Ascending aorta (tissue), 2 donors: ENCODE results near the gene FOXP1. TPM values are rescaled to one million over a fixed set of nuclear protein-coding genes. Genes with fewer than 3 reads are reported as not detected.

Experiments
- DNase-seq, 2 donors: peaks; one replicate each; pipeline ENCODE4 v3.0.0-alpha.2; 2019; ENCODE audit warnings: low spot score in 2 of 2
- H3K27ac ChIP-seq, 2 donors: fragments of 200-600 bp; sonication (generic); one replicate each; pipeline ENCODE4 v1.5.1; 2016 to 2017; ENCODE audit warnings: mild to moderate bottlenecking in 1 of 2
- H3K27me3 ChIP-seq: fragments of 200-600 bp; sonication (generic); one replicate; pipeline ENCODE4 v1.5.1; 2017
- H3K36me3 ChIP-seq, 2 donors: fragments of 200-600 bp; sonication (generic); one replicate each; pipeline ENCODE4 v1.5.1; 2016
- H3K4me1 ChIP-seq, 2 donors: fragments of 200-600 bp; sonication (generic); one replicate each; pipeline ENCODE4 v1.5.1; 2016 to 2017; ENCODE audit warnings: mild to moderate bottlenecking in 1 of 2
- H3K4me3 ChIP-seq, 2 donors: fragments of 200-600 bp; sonication (generic); one replicate each; pipeline ENCODE4 v1.5.1; 2016 to 2017; ENCODE audit warnings: mild to moderate bottlenecking in 1 of 2
- H3K9me3 ChIP-seq, 2 donors: fragments of 200-600 bp; sonication (generic); one replicate each; pipeline ENCODE4 v1.5.1; 2016
- intact Hi-C: fragments of 100-400 bp; cut with DNase I; formaldehyde crosslinking; loops from one replicate; pipeline ENCODE4 v1.15.1; 2023
- total RNA-seq: library from RNA; depleted of rRNA; stranded (reverse); fragments of >200 nt; gene quantifications from one replicate; pipeline ENCODE4 v1.1.0, GENCODE V29; 2016
- TF ChIP-seq, protein P1 (sequence below), 3 experiments: fragments of 200-600 bp in 2 of 3; fragments of 450-650 bp in 1 of 3; sonication (generic) in 2 of 3; IDR thresholded peaks; one replicate each; pipeline ENCODE4 v1.5.1; 2016 to 2019; ENCODE audit warnings: antibody characterized with exemption in 3 of 3, mild to moderate bottlenecking in 1 of 3, moderate library complexity in 1 of 3

FOXP1 gene
- total RNA-seq, 1 donor from 2014 or later, result 171 TPM

DNA sequence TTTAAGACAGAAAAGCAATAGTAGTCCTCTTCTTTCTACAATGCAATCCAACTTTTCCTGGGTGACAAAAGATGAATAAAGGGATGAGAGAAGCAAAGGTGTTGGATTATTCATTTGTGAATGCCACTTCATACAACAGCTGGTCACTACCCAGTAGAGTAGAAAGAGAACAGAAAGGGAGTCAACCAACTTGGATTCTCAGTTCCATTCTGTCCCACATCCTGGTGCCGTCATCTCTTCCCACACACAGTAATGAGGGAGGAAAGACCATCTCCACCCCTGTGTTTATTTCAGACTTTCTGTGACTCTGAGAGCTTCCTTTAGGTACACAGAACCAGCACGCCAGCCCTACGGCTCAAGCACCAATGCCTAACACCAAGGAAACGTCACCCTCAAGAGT lies 71.0 kb downstream of the FOXP1 start:
- Histone ChIP-seq H3K36me3 (no peaks in the 10 kb centered on the region), H3K27ac (peak overlapping the region; percentile 44 to 59), H3K27me3 (no peaks in the 10 kb centered on the region), H3K4me1 (peaks cover 0 to 23% of the 10 kb centered on the region in 2 donors), H3K9me3 (no peaks in the 10 kb centered on the region), H3K4me3 (no peak overlapping the region)
- TF ChIP-seq, protein P1, sequence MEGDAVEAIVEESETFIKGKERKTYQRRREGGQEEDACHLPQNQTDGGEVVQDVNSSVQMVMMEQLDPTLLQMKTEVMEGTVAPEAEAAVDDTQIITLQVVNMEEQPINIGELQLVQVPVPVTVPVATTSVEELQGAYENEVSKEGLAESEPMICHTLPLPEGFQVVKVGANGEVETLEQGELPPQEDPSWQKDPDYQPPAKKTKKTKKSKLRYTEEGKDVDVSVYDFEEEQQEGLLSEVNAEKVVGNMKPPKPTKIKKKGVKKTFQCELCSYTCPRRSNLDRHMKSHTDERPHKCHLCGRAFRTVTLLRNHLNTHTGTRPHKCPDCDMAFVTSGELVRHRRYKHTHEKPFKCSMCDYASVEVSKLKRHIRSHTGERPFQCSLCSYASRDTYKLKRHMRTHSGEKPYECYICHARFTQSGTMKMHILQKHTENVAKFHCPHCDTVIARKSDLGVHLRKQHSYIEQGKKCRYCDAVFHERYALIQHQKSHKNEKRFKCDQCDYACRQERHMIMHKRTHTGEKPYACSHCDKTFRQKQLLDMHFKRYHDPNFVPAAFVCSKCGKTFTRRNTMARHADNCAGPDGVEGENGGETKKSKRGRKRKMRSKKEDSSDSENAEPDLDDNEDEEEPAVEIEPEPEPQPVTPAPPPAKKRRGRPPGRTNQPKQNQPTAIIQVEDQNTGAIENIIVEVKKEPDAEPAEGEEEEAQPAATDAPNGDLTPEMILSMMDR (IDR thresholded peaks at IDR 0.05), result no peak
- intact Hi-C loops, result no loop called here
- DNase-seq, result no peak

DNA sequence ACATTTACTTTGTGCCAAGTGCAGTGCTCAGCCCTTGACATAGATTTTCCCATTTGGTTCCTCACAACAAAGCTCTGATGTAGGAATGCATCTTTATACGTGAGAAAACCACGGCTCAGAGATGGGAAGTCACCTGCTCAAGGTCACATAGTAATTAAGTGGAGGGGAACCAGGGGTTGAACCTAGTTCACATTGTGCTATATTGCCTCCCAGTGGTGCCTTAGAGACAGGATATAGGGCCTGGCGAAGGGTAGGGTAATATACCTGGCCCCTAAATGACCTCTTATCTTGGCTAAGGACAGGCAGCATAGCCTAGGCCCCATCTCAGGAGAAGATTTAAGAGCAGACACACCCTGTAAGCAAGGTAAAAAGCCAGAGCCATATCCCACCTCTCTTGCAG lies 71.5 kb downstream of the FOXP1 start:
- Histone ChIP-seq H3K4me1 (peaks cover 0 to 21% of the 10 kb centered on the region in 2 donors), H3K27ac (peak overlapping the region; percentile 44 to 59), H3K9me3 (no peaks in the 10 kb centered on the region), H3K36me3 (no peaks in the 10 kb centered on the region), H3K4me3 (no peak overlapping the region), H3K27me3 (no peaks in the 10 kb centered on the region)
- no peak for DNase-seq
- intact Hi-C loops, result no loop called here
- TF ChIP-seq, protein P1 (IDR thresholded peaks at IDR 0.05), result no peak

GRCh38 chr3:71511446-71511845 lies 72.1 kb downstream of the FOXP1 start:
- TF ChIP-seq, protein P1 (IDR thresholded peaks at IDR 0.05), result no peak

DNA sequence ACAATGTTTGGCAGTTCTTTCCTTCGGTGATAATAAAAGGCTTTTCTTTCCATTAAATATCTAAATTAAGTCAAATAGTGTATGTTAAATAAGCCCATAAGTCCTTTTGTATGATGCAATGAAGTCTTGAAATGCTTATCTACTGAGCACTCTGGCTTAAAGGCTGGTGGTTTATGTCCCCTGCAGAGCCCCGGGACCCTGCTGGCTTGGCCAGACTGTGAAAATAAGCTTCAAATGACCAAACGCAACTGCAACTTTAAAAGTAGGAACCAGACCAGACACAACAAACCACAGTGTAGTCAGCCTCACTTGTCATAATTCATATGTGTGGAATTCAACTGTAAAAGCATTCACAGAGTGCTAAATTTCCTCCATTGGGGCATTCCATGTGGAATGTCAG lies 72.5 kb downstream of the FOXP1 start:
- Histone ChIP-seq H3K4me3 (peak overlapping the region in 1 of 2 donors; percentile 6), H3K27ac (peak overlapping the region; percentile 44 to 59), H3K9me3 (no peaks in the 10 kb centered on the region), H3K27me3 (no peaks in the 10 kb centered on the region), H3K36me3 (no peaks in the 10 kb centered on the region), H3K4me1 (peaks cover 0 to 17% of the 10 kb centered on the region in 2 donors)
- no peak for DNase-seq
- TF ChIP-seq, protein P1 (IDR thresholded peaks at IDR 0.05), result no peak
- intact Hi-C loops, result no loop called here

More at GRCh38 chr3:71511446-71511845, 72.1 kb downstream of the FOXP1 start:
- Histone ChIP-seq H3K4me3 (no peak overlapping the region), H3K27ac (peak overlapping the region; percentile 44 to 59), H3K9me3 (no peaks in the 10 kb centered on the region), H3K27me3 (no peaks in the 10 kb centered on the region), H3K36me3 (no peaks in the 10 kb centered on the region), H3K4me1 (peaks cover 0 to 18% of the 10 kb centered on the region in 2 donors)
- intact Hi-C loops, result no loop called here
- no peak for DNase-seq

DNA sequence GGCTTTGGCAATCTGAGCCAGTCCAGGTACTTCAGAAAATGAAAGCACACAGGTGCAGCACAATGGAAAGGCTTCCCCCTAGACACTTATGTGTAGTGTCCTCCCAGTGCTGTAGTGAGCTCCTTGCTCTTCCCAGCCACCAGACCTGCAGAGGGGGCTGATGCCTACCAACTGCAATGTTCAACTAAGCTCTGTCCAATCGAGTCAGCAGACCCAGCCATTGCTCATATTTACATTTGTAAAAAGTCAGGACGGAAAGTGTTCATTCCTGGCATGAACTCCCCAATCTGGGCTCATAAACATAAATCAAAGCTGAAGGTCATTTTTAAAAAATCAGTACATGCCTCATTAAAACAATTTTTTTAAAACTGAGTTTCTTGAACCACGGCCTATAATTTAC lies 73.0 kb downstream of the FOXP1 start:
- TF ChIP-seq, protein P1 (IDR thresholded peaks at IDR 0.05), result peak in 2 of 3 experiments; percentile 31 to 41
- H3K4me1 ChIP-seq, result peaks cover 0 to 12% of the 10 kb centered on the region in 2 donors
- H3K4me3 ChIP-seq, result no peak overlapping the region
- DNase-seq, result no peak
- no peaks in the 10 kb centered on the region for H3K27me3 ChIP-seq
- intact Hi-C loops, result loop anchor here (1.0 kb wide), 1 partner anchor 74 kb away; no protein-coding TSS in a partner anchor
- H3K36me3 ChIP-seq, result no peaks in the 10 kb centered on the region
- H3K9me3 ChIP-seq, result no peaks in the 10 kb centered on the region
- peak overlapping the region; percentile 44 to 59 for H3K27ac ChIP-seq

DNA sequence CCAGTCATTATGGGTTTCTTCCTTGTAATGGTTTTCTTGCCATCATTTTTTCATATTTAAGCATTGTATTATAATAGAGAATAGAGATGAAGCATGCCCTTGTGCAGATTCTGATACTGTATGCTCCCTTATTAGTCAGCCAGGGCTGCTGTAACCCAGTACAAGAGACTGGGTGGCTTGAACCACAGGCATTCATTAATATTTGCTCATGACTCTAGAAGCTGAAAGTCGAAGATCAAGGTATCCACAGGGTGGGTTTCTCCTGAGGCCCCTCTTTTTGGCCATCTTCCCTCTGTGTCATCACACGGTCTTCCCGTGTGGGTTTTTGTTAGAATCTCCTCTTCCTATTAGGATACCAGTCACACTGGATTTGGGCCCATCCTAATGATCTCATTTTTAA lies 74.5 kb downstream of the FOXP1 start:
- intact Hi-C loops, result no loop called here
- Histone ChIP-seq H3K27ac (no peak overlapping the region), H3K9me3 (no peaks in the 10 kb centered on the region), H3K4me1 (peaks cover 0 to 11% of the 10 kb centered on the region in 2 donors), H3K4me3 (no peak overlapping the region), H3K36me3 (no peaks in the 10 kb centered on the region), H3K27me3 (no peaks in the 10 kb centered on the region)
- no peak for DNase-seq
- TF ChIP-seq, protein P1 (IDR thresholded peaks at IDR 0.05), result no peak
